OCI-LY3 (cell line): Measurements from ENCODE around the gene EN1.

Experiments used
- H2AFZ ChIP-seq: fragments of 200-600, 300-600 bp; shearing (Covaris generic); 2 replicates; pipeline ENCODE4 v1.6.0; 2014; ENCODE audit warnings: antibody characterized with exemption, low read depth, low read length
- H3K27ac ChIP-seq: fragments of 200-600, 300-600 bp; sonication (generic); 2 replicates; pipeline ENCODE4 v1.5.1; 2014; ENCODE audit warnings: mild to moderate bottlenecking, low read length, moderate library complexity, mixed read lengths
- H3K27me3 ChIP-seq: fragments of 200-600, 300-600 bp; sonication (generic); 2 replicates; pipeline ENCODE4 v1.6.1; 2014; ENCODE audit warnings: low read depth, low read length, mixed read lengths
- H3K36me3 ChIP-seq: fragments of 200-600, 300-600 bp; sonication (generic); replicated peaks from 2 replicates; pipeline ENCODE3; 2014; ENCODE audit warnings: low read depth, low read length, mixed read lengths
- H3K4me1 ChIP-seq: fragments of 300-600, 200-600 bp; sonication (generic); 2 replicates; pipeline ENCODE4 v1.6.1; 2014; ENCODE audit warnings: low read length, mixed read lengths
- H3K4me2 ChIP-seq: fragments of 200-600, 300-600 bp; sonication (generic); 2 replicates; pipeline ENCODE4 v1.6.1; 2014; ENCODE audit warnings: low read length, mixed read lengths
- H3K4me3 ChIP-seq: fragments of 300-600, 200-600 bp; sonication (generic); 2 replicates; pipeline ENCODE4 v1.5.1; 2014; ENCODE audit warnings: antibody characterized with exemption, mild to moderate bottlenecking, low read length, moderate library complexity
- H3K79me2 ChIP-seq: fragments of 300-600, 200-600 bp; shearing (Covaris generic); 2 replicates; pipeline ENCODE4 v1.6.1; 2014; ENCODE audit warnings: mild to moderate bottlenecking, low read length, mixed read lengths
- H3K9ac ChIP-seq: fragments of 300-600, 200-600 bp; shearing (Covaris generic); 2 replicates; pipeline ENCODE4 v1.6.0; 2014; ENCODE audit warnings: mild to moderate bottlenecking, low read length, moderate library complexity
- H3K9me3 ChIP-seq: fragments of 200-600, 300-600 bp; shearing (Covaris generic); 2 replicates; pipeline ENCODE4 v1.6.1; 2014; ENCODE audit warnings: low read length, mixed read lengths; ENCODE audit not compliant: insufficient read depth
- H4K20me1 ChIP-seq: fragments of 200-600, 300-600 bp; sonication (generic); 2 replicates; pipeline ENCODE4 v1.6.1; 2016; ENCODE audit warnings: low read length, mixed read lengths; ENCODE audit not compliant: insufficient read depth
- EZH2phosphoT487 ChIP-seq: fragments of 200-600 bp; shearing (Covaris generic); IDR thresholded peaks from 2 replicates; pipeline ENCODE4 v1.6.1; 2018; ENCODE audit warnings: antibody characterized with exemption, mixed run types, low read depth
- TF ChIP-seq, protein P1 (sequence below): fragments of 200-600, 300-600 bp; sonication (generic); IDR thresholded peaks from 2 replicates; pipeline ENCODE4 v1.5.1; 2014; ENCODE audit warnings: antibody characterized with exemption, low read length, low read depth

The EN1 gene

DNA sequence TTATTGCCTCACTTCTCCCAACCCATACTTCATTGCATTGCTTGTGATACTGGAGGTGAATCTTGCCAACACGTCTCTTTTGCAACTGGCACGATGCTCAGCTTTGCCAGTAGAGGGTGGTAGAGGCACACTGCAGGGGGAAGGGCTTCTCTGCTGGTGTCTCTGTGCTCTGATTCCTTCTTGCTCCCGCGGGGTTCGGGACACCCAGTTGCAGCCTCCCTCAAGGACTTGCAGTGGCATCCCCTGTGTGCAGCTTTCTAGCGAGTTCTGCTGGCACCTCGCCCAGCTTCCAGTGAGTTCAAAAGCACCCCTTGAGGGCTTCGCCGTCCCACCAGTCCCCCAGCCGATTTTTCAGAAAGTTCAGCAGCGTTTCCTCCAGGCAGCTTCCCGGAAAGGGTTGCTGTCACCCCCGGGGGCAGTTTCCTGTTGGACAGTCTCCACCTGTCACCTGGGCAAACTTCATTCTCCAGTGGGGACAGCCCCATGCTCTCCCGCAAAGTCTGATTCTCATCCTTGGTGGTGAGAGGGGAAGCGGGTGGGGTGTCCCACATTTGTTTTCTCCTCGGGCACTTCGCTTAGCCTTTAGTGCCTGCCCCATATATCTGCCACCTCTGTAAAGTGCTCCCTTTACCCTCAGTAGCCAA, 35.4 kb upstream of the EN1 start:
- Histone ChIP-seq H4K20me1 (no peaks in the 10 kb centered on the region), H3K4me2 (peak overlapping the region; percentile 100), H3K4me3 (peak overlapping the region; percentile 93), H3K9ac (peak overlapping the region; percentile 69), H3K4me1 (peaks cover 7% of the 10 kb centered on the region), H3K36me3 (no peaks in the 10 kb centered on the region), H2AFZ (peak overlapping the region; percentile 98), H3K9me3 (no peaks in the 10 kb centered on the region), H3K27ac (no peak overlapping the region), H3K79me2 (no peaks in the 10 kb centered on the region), H3K27me3 (peaks cover 29% of the 10 kb centered on the region)
- TF ChIP-seq, protein P1, sequence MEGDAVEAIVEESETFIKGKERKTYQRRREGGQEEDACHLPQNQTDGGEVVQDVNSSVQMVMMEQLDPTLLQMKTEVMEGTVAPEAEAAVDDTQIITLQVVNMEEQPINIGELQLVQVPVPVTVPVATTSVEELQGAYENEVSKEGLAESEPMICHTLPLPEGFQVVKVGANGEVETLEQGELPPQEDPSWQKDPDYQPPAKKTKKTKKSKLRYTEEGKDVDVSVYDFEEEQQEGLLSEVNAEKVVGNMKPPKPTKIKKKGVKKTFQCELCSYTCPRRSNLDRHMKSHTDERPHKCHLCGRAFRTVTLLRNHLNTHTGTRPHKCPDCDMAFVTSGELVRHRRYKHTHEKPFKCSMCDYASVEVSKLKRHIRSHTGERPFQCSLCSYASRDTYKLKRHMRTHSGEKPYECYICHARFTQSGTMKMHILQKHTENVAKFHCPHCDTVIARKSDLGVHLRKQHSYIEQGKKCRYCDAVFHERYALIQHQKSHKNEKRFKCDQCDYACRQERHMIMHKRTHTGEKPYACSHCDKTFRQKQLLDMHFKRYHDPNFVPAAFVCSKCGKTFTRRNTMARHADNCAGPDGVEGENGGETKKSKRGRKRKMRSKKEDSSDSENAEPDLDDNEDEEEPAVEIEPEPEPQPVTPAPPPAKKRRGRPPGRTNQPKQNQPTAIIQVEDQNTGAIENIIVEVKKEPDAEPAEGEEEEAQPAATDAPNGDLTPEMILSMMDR = peak; percentile 95
- no peak for TF ChIP-seq EZH2phosphoT487

DNA sequence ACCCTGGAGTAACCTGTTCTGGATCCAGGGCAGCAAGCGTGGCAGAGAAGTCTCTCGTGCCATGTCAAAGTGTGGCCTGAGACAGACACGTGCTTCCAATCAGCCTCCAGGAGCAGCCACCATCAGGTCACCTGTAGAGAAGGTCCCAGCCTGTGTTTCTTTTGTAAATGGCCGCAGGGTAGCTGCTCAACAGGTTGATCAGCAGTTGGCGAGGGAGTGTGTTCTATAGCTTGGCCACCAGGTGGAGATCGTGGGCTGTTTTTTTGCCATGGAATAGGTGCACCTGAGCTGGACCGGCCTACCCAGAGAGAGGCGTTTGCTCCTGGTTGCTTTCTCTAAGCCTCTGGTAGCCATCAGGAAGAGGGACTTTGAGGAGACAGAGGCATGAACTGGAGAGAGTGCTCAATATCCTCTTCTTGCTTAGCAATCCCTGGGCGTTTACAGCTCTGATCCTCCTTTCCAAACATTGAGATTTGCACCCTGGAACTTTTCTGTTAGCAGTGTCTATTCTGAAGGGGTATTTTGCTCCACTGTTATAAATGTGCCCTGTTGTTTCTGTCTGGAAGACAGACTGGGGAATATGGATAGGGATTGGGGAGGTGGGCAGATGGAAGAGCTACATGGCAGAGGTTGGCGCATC, 34.2 kb upstream of the EN1 start:
- H3K36me3 ChIP-seq = no peaks in the 10 kb centered on the region
- no peaks in the 10 kb centered on the region for H3K9me3 ChIP-seq
- no peak overlapping the region for H3K27ac ChIP-seq
- H3K4me2 ChIP-seq = no peak overlapping the region
- no peak overlapping the region for H2AFZ ChIP-seq
- no peaks in the 10 kb centered on the region for H3K79me2 ChIP-seq
- no peak overlapping the region for H3K9ac ChIP-seq
- no peak for TF ChIP-seq EZH2phosphoT487
- TF ChIP-seq, protein P1 = peak; percentile 75
- peaks cover 33% of the 10 kb centered on the region for H3K27me3 ChIP-seq
- H3K4me3 ChIP-seq = no peak overlapping the region
- H4K20me1 ChIP-seq = no peaks in the 10 kb centered on the region
- peaks cover 7% of the 10 kb centered on the region for H3K4me1 ChIP-seq

DNA sequence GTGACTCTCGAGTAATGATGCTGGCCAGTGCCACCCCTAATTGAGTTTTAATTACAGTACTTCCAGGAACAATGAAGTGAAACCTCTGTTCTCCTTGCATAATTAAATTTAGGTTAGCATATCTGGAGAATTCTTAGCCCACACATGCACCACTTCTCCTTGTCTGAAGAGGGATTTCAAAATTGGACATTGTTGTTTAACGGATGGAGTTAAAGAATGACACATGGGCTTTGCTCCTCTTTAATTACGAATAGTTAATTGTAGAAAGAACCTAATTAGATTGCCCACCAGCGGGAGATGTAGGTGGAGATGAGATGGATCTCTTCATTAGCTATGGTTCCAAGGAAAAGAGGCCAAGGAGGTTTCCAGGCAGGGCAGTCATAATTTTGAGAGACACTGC, 33.1 kb upstream of the EN1 start:
- Histone ChIP-seq H3K4me2 (no peak overlapping the region), H3K4me3 (no peak overlapping the region), H3K36me3 (no peaks in the 10 kb centered on the region), H3K27ac (no peak overlapping the region), H2AFZ (no peak overlapping the region), H4K20me1 (no peaks in the 10 kb centered on the region), H3K9ac (no peak overlapping the region), H3K79me2 (no peaks in the 10 kb centered on the region), H3K27me3 (peaks cover 42% of the 10 kb centered on the region), H3K9me3 (no peaks in the 10 kb centered on the region), H3K4me1 (peaks cover 7% of the 10 kb centered on the region)
- no peak for TF ChIP-seq EZH2phosphoT487
- TF ChIP-seq, protein P1 = no peak

DNA sequence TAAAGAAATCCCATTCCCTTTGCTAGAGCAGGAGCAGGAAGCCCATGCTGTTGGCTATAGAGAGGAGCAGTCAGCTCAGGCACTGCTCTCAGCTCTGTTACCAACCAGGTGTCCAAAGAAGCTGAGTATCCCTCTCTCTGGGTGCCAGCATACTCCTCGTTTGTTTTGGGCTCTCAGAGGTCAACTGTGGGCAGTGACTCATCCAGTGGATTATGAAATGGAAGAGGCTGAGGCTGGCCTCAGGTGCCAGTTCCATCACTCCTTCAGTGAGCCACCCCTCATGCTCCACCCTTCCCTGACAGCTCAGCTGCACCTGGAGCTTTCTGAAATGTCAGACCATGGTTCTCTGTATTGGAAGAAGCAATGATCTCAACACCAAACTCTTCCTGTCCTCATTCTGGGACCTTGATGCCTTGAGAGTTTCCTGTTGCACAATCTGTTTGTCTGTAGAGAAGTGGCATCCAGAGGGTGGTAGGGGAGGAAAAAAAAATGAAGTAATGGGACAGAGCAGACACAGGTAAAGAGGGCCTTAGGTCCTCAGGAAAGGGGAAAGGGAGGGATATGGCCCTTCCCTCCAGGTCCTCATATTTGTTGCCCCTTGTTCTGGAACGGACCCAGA, 31.2 kb upstream of the EN1 start:
- Histone ChIP-seq H3K79me2 (no peaks in the 10 kb centered on the region), H3K4me1 (peaks cover 7% of the 10 kb centered on the region), H2AFZ (no peak overlapping the region), H3K27ac (no peak overlapping the region), H4K20me1 (no peaks in the 10 kb centered on the region), H3K27me3 (peaks cover 47% of the 10 kb centered on the region), H3K36me3 (no peaks in the 10 kb centered on the region), H3K4me3 (no peak overlapping the region), H3K9ac (no peak overlapping the region), H3K9me3 (no peaks in the 10 kb centered on the region), H3K4me2 (no peak overlapping the region)
- TF ChIP-seq, protein P1 = no peak
- TF ChIP-seq EZH2phosphoT487 = no peak
